Stimulated activated CD4-positive, alpha-beta T cell treated with anti-CD3 and anti-CD28 coated beads, Interleukin-4, amount 100 ng/mL, for 4 hours (primary cell): ENCODE data around the gene BARHL1.

Experiments used
- DNase-seq, 2 experiments: peaks; one replicate each; pipeline ENCODE4 v3.0.0-alpha.2; 2020

BARHL1 gene

GRCh38 chr9:132588501-132589147, 6.2 kb downstream of the BARHL1 start:
- DNase-seq = no peak

GRCh38 chr9:132589148-132590036, 7.0 kb downstream of the BARHL1 start:
- no peak for DNase-seq

GRCh38 chr9:132590037-132590317, 7.6 kb downstream of the BARHL1 start:
- no peak for DNase-seq

GRCh38 chr9:132590318-132591182, 8.1 kb downstream of the BARHL1 start:
- no peak for DNase-seq

GRCh38 chr9:132591244-132591643, 8.8 kb downstream of the BARHL1 start:
- DNase-seq = no peak

- no peak for DNase-seq
Measured at GRCh38 chr9:132591751-132592314, 9.4 kb downstream of the BARHL1 start.

DNA sequence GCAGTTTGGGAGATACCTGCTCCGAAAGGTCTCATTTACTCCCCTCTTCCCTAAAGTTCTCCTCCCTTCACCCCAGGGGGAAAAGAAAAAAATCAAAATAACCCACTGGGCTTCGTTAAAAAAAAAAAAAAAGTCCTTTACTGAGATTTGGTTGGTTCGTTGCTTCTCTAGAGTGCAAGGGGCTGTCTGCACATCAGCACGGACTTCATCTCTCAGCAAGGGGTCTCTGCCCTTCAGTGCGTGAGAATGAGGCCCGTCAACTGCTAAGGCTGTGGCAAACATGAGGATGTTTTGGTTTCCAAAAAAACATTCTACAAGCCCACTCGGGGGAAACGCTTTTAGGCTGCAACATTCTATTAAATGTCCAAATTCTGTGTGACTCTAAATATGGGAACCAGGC, 10.0 kb downstream of the BARHL1 start:
- DNase-seq = no peak

GRCh38 chr9:132594412-132594811, 12.0 kb downstream of the BARHL1 start:
- DNase-seq = no peak

DNA sequence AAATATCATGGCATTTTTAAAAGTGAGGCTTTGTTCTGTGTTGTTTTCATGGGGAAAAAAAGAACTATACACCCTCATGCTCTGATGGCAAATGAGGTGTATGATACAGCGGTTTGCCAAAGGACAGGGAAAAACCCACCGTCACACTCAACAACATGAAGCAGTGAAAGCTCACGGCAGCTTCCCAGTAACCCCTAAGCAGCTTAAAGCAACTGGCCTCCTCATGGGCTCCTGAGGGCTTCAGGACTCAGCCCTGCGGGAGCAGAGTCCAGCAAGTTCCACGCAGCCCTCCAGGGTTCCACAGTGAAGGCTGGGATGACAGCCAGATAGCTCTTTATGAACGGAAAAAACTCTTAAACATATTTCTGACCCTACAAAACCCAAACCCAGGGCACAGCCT, 12.9 kb downstream of the BARHL1 start:
- DNase-seq = no peak

DNA sequence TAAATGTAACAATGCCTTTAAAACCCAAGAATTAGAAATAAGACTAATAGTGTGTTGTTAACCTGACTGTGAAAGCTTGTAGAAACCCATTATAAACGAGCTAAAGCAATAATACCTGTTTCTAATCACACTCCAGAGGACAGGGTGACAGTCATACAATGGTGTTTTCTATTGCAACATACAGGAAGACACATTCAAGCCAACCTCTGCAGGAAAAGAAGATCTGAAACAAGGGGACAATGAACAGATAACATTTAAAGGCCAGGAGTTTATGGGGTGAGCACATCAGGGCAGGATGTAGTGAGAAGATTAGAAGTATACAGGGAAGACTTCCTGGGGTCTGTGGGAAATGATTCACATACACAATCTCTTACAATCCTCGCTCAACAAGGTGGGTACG, 13.8 kb downstream of the BARHL1 start:
- no peak for DNase-seq

DNA sequence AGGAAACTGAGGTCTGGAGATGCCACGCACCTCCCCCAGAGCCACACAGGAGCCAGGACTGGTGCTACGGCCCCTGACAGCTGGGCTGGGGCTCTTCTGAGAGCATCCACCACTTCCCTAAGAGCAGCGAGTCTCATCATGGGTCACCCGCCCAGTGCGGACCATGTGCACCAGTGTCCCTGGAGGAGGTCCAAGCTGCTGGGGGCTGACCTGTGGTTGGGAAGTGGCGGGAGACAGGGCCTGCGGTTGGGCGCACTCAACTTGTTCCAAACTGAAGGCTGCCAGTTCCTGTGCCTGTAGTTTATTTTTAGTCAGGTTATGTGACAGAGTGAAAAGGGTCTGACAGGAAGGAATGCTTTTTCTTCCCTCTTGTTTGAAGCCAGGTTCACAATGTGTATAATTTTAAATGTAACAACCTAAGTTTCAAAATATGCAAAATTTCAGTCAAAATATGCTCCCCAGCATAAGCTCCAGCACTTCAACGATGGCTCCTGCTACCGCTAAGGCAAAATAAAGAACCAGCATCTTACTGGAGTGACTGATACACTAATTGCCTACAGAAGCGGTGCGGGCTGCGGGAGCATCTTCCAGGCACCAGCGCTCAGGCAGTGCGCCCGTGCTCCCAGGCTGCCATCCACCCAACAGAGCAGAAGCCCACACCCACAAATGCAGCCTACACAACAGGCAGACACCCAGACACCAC, 14.8 kb downstream of the BARHL1 start:
- no peak for DNase-seq

GRCh38 chr9:132600326-132600984, 18.0 kb downstream of the BARHL1 start:
- no peak for DNase-seq

GRCh38 chr9:132602207-132602606, 19.8 kb downstream of the BARHL1 start:
- no peak for DNase-seq

DNA sequence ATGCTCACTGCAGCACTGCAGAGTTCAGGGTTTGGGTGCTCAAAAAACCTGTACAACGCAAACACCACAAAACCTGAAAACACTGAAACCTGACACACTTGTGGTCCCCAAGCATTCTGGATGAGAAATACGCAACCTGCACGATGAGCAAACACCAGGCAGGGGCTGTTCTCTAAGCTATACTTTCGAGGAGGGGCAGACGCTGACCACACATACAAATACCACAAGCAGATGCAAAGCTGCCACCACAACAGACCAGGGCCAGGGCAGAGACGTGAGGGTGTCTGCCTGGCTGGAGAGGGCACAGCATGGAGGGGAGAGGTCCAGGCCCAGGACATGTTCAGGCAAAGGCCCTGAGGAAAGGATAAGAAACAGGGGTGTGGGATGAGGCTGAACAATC, 23.0 kb downstream of the BARHL1 start:
- no peak for DNase-seq

DNA sequence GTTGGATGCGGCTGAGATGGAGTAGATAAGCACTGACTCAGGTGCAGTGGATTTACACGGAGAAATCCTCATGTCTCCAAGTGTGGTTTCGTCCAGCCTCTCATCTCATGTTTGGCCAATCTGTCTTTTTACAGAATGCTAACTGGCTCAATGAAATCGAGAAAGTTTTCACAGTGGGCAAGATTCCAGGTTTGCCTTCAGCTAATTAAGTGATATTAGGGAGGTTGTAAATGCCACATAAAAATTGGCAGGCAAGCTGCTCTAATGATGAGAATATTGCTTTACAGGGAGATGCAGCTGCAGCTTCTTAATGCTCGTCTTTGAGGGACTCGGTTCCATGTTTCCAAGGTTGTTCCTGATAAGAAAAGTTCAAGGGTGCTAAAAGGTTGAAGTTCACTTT, 23.7 kb downstream of the BARHL1 start:
- no peak for DNase-seq

DNA sequence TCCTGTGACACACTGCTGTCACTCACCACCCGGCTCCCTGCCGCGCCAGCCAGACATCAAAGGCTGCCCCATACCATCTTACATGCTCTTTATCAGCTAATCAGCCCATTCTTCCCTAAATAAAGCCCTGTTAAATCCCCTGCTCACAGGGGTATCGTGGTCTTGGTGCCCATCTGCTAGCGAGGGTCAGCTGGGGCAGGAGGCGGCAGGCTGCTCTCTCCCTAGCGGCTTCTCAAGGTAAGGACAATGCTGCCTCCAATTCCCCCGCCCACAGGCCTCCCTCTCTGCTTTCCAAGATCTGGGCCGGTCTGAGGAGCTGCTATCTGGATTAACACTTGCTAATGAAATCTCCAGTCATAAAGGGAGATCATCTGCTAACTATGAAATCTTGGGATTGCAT, 26.8 kb downstream of the BARHL1 start:
- DNase-seq = no peak

GRCh38 chr9:132609829-132610228, 27.4 kb downstream of the BARHL1 start:
- no peak for DNase-seq

- DNase-seq = no peak
Measured at GRCh38 chr9:132610661-132611060, 28.3 kb downstream of the BARHL1 start.

- DNase-seq = no peak
Measured at GRCh38 chr9:132614324-132614723, 31.9 kb downstream of the BARHL1 start.

GRCh38 chr9:132615774-132616173, 33.4 kb downstream of the BARHL1 start:
- DNase-seq = no peak

- DNase-seq = no peak
Measured at GRCh38 chr9:132616725-132617124, 34.3 kb downstream of the BARHL1 start.

- DNase-seq = no peak
Measured at GRCh38 chr9:132622159-132622558, 39.8 kb downstream of the BARHL1 start.
